GM19193 (cell line): ENCODE measurements around the gene CR1.

Source experiments
- POLR2A ChIP-seq: IDR thresholded peaks from 4 replicates; pipeline ENCODE4 v1.6.1; 2011; ENCODE audit not compliant: insufficient read depth, insufficient read length; ENCODE audit errors: extremely low read depth

CR1 gene

GRCh38 chr1:207495801-207496792 lies at the start of gene CR1:
CR1 (plus strand) TSS chr1:207496157; CDS start chr1:207496268, 111 bp downstream.
- no peak for TF ChIP-seq POLR2A

- TF ChIP-seq POLR2A, result no peak
Observed at GRCh38 chr1:207453710-207454045, 42.3 kb upstream of the CR1 start.

GRCh38 chr1:207454046-207454964 lies 41.7 kb upstream of the CR1 start, which contains the start of gene CR2:
CR2 (plus strand) TSS chr1:207454328; CDS start chr1:207454419, 91 bp downstream.
- TF ChIP-seq POLR2A, result peak; percentile 81

- TF ChIP-seq POLR2A, result no peak
Observed at GRCh38 chr1:207455183-207455754, 40.7 kb upstream of the CR1 start.

- no peak for TF ChIP-seq POLR2A
Observed at GRCh38 chr1:207458414-207458813, 37.5 kb upstream of the CR1 start.

- no peak for TF ChIP-seq POLR2A
Observed at GRCh38 chr1:207459008-207459407, 36.9 kb upstream of the CR1 start.

DNA sequence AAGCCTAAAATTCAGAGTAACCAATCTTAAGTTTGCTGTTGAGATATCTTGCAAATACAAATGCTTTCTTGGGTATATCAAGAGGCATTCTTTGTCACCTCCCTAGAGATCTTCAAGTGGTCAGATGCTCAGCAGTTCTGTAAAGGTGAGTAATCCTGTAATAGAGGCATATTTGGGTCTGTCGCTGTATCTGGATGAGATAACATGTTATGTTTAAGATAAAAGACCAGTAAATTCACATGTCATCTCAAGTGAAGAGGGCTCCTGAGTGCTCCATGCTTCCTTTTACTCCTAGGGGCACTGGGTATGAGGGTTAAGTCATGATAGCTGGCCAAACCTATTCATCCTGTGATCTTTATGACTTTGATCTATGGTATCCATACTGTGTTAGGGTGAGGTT lies 34.3 kb upstream of the CR1 start:
- no peak for TF ChIP-seq POLR2A

DNA sequence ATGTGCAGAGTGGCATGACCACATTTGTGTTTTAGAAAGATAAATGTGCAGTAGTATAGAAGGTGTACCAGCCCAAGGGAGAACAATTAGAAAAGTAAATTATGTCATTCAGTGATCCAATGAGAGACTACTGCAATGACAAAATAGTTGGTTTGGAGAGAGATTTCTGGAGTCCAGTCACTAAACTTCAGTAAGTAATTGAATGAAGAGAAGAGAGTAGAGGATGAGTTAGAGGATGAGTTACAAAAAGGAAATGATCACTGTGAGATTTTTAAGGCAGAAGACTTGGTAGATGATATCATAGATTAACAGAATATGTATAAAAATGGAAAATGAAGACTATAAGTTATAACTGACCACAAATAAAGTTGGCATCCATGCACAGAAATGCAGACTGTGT lies 33.4 kb upstream of the CR1 start:
- TF ChIP-seq POLR2A, result no peak

DNA sequence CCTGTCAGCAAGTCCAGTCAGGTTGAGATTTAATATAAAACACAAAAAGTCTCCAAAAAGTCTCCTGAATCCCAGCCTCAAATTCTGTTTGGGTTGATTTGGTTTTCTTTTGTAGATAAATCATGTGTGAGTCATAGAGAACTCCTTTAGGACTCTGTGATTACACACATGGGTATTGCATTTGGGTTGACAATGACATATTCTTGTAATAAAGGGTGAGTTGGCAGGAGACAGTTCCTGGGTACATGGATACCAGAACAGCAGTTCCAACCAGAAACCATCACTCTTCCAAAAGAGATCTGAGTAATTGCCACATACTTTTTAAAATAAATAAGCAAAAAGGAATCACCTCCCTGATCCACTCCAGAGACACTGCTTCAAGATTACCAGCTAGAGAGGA lies 32.9 kb upstream of the CR1 start:
- no peak for TF ChIP-seq POLR2A

GRCh38 chr1:207463571-207463970 lies 32.4 kb upstream of the CR1 start:
- TF ChIP-seq POLR2A, result no peak

- TF ChIP-seq POLR2A, result no peak
Observed at GRCh38 chr1:207470927-207471326, 25.0 kb upstream of the CR1 start.

GRCh38 chr1:207474210-207474609 lies 21.7 kb upstream of the CR1 start:
- TF ChIP-seq POLR2A, result no peak

DNA sequence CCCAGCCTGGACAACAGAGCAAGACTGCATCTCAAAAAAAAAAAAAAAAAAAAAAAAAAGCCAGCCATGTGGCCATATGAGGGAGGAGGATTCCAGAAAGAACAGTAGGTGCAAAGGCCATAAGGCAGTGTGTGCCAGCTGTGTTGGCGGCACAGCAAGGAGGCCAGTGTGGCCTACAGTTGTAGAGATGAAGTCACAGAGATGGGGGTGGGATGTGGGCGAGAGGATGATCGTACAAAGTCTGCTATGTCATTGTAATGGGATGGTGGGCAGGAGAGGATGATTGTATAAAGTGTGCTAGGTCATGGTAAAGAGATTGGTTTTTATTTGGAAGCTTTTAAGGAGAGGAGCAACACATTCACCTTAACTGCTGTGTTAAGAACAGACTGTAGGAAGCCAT lies 9.8 kb upstream of the CR1 start:
- TF ChIP-seq POLR2A, result no peak

- no peak for TF ChIP-seq POLR2A
Observed at GRCh38 chr1:207487636-207488035, 8.3 kb upstream of the CR1 start.

- no peak for TF ChIP-seq POLR2A
Observed at GRCh38 chr1:207493212-207493611, 2.7 kb upstream of the CR1 start.
